PC-9 (cell line): Measurements from ENCODE around the gene TMEM53. TPM values are rescaled to one million over a fixed set of nuclear protein-coding genes. Genes with fewer than 3 reads are reported as not detected.

Experiments used
- BruUV-seq: library from RNA; stranded (reverse); fragments of 400-500 nt; replicated peaks from 2 replicates; lab custom pipeline; 2021; lab: Mats Ljungman, UMichigan
- CTCF ChIA-PET: fragments of 300-600 bp; sonication (Branson Sonifier 250); formaldehyde crosslinking; loops from one replicate; lab custom pipeline; 2022; ENCODE audit warnings: antibody characterized with exemption; lab: Charles Lee
- POLR2A ChIA-PET: fragments of 300-600 bp; sonication (Branson Sonifier 250); formaldehyde crosslinking; loops from one replicate; lab custom pipeline; 2022; ENCODE audit warnings: antibody characterized with exemption; ENCODE audit not compliant: unreplicated experiment; lab: Charles Lee
- DNase-seq, 2 experiments: peaks; one replicate each; pipeline versions ENCODE4 v3.0.0 to v3.0.0-alpha.2; 2015 to 2022; ENCODE audit warnings: mixed read lengths in 1 of 2
- H2AFZ ChIP-seq: fragments of 200-600 bp; sonication (generic); 2 replicates; pipeline ENCODE4 v1.8.1; 2017; ENCODE audit warnings: antibody characterized with exemption
- H3F3A ChIP-seq: fragments of 200-600 bp; sonication (generic); 2 replicates; pipeline ENCODE4 v1.8.1; 2017; ENCODE audit warnings: antibody characterized with exemption, mild to moderate bottlenecking, low read depth; ENCODE audit not compliant: insufficient read depth
- H3K27ac ChIP-seq: fragments of 200-600 bp; sonication (generic); 2 replicates; pipeline ENCODE4 v1.6.1; 2016; ENCODE audit warnings: mixed run types
- H3K27me3 ChIP-seq: fragments of 200-600 bp; sonication (generic); 2 replicates; pipeline ENCODE4 v1.6.1; 2016; ENCODE audit warnings: low read depth, mixed run types; ENCODE audit not compliant: insufficient read depth
- H3K36me3 ChIP-seq: fragments of 200-600 bp; sonication (generic); 2 replicates; pipeline ENCODE4 v1.6.1; 2016; ENCODE audit warnings: low read depth, mixed run types
- H3K4me1 ChIP-seq: fragments of 200-600 bp; sonication (generic); replicated peaks from 2 replicates; pipeline ENCODE4 v1.6.1; 2016; ENCODE audit warnings: mixed run types; ENCODE audit not compliant: insufficient read depth
- H3K4me2 ChIP-seq: fragments of 200-600 bp; sonication (generic); 2 replicates; pipeline ENCODE4 v1.6.1; 2017; ENCODE audit warnings: mixed run types
- H3K4me3 ChIP-seq: fragments of 200-600 bp; sonication (generic); 2 replicates; pipeline ENCODE4 v1.6.1; 2016; ENCODE audit warnings: mixed run types
- H3K79me2 ChIP-seq: fragments of 200-600 bp; sonication (generic); 2 replicates; pipeline ENCODE4 v1.6.1; 2017; ENCODE audit warnings: low read depth, mixed run types
- H3K9me2 ChIP-seq: fragments of 200-600 bp; sonication (generic); 2 replicates; pipeline ENCODE4 v1.8.1; 2017; ENCODE audit warnings: mild to moderate bottlenecking; ENCODE audit not compliant: insufficient read depth
- H3K9me3 ChIP-seq: fragments of 200-600 bp; sonication (generic); 2 replicates; pipeline ENCODE4 v1.8.1; 2016; ENCODE audit warnings: low read depth; ENCODE audit not compliant: insufficient read depth
- H4K20me1 ChIP-seq: fragments of 200-600 bp; sonication (generic); 2 replicates; pipeline ENCODE4 v1.8.1; 2017; ENCODE audit not compliant: insufficient read depth
- CTCF ChIP-seq: fragments of 200-600 bp; sonication (generic); conservative IDR thresholded peaks from 2 replicates; pipeline ENCODE4 v1.6.1; 2017; ENCODE audit warnings: mixed run types, antibody characterized with exemption, mild to moderate bottlenecking, moderate library complexity
- EZH2 ChIP-seq: fragments of 200-600 bp; sonication (generic); IDR thresholded peaks from 2 replicates; pipeline ENCODE4 v1.8.0; 2017; ENCODE audit warnings: antibody characterized with exemption, low read depth
- intact Hi-C: fragments of 100-400 bp; cut with micrococcal nuclease; formaldehyde crosslinking; loops from one replicate; pipeline ENCODE4 v1.10.0; 2022; ENCODE audit not compliant: unreplicated experiment
- total RNA-seq: library from RNA; stranded (reverse); gene quantifications from 2 replicates; pipeline ENCODE4 v1.2.3, GENCODE V29; 2021

Gene TMEM53
- total RNA-seq, 1 experiment from 2014 or later = 36.1 TPM

- Histone ChIP-seq H4K20me1 (no peaks in the 10 kb centered on the region), H2AFZ (no peak overlapping the region), H3K4me2 (no peak overlapping the region), H3F3A (no peaks in the 10 kb centered on the region), H3K36me3 (no peaks in the 10 kb centered on the region), H3K4me1 (no peaks in the 10 kb centered on the region), H3K9me2 (no peaks in the 10 kb centered on the region), H3K27ac (no peak overlapping the region), H3K9me3 (no peaks in the 10 kb centered on the region), H3K79me2 (no peaks in the 10 kb centered on the region), H3K27me3 (peaks cover 19% of the 10 kb centered on the region; the same call in 1 of the 2 replicates), H3K4me3 (no peak overlapping the region)
- BruUV-seq = no TSS peak
- CTCF ChIA-PET = no interaction called here
- TF ChIP-seq EZH2 (no peak), CTCF (no peak)
- intact Hi-C loops = no loop called here
- POLR2A ChIA-PET = no interaction called here
- no peak for DNase-seq
Observed at GRCh38 chr1:44603718-44604117, 70.6 kb downstream of the TMEM53 start.

Other genes starting within 250 kb of the TMEM53 start
- 16.3 and 16.9 TPM in 2 replicates for gene ARMH1, start 233 bp upstream of the TMEM53 start, total RNA-seq
- gene RNU5D-1, start 56.7 kb upstream of the TMEM53 start, total RNA-seq = not detected in 2 replicates
- 103 and 119 TPM in 2 replicates for gene KIF2C, start 65.4 kb upstream of the TMEM53 start, total RNA-seq
- 2,059 and 2,176 TPM in 2 replicates for gene RPS8, start 101.1 kb upstream of the TMEM53 start, total RNA-seq
- 0.70 and 1.3 TPM in 2 replicates for gene BEST4, start 113.7 kb upstream of the TMEM53 start, total RNA-seq
- 12.7 and 13.0 TPM in 2 replicates for gene PLK3, start 125.9 kb upstream of the TMEM53 start, total RNA-seq
- gene DYNLT4, start 132.9 kb upstream of the TMEM53 start, total RNA-seq = 2.8 and 4.3 TPM in 2 replicates
- 6.2 and 7.3 TPM in 2 replicates for gene BTBD19, start 134.0 kb upstream of the TMEM53 start, total RNA-seq
- 0.28 and 0.83 TPM in 2 replicates for gene PTCH2, start 168.8 kb upstream of the TMEM53 start, total RNA-seq